DND-41 (cell line): ENCODE data around the gene MAGI1.

Experiments used
- EZH2 ChIP-seq: IDR thresholded peaks from 3 replicates; pipeline ENCODE4 v1.6.1; 2012; ENCODE audit warnings: borderline replicate concordance, low read depth, mild to moderate bottlenecking, moderate library complexity, low read length, inconsistent platforms; ENCODE audit not compliant: severe bottlenecking
- TF ChIP-seq, protein P1 (sequence below): IDR thresholded peaks from 2 replicates; pipeline ENCODE4 v1.5.1; 2012; ENCODE audit warnings: borderline replicate concordance, low read length, moderate library complexity, mild to moderate bottlenecking; ENCODE audit not compliant: poor library complexity, severe bottlenecking; ENCODE audit errors: extremely low read depth

GRCh38 chr3:65758876-65759598 is 279.7 kb downstream of the MAGI1 start:
- TF ChIP-seq, protein P1, sequence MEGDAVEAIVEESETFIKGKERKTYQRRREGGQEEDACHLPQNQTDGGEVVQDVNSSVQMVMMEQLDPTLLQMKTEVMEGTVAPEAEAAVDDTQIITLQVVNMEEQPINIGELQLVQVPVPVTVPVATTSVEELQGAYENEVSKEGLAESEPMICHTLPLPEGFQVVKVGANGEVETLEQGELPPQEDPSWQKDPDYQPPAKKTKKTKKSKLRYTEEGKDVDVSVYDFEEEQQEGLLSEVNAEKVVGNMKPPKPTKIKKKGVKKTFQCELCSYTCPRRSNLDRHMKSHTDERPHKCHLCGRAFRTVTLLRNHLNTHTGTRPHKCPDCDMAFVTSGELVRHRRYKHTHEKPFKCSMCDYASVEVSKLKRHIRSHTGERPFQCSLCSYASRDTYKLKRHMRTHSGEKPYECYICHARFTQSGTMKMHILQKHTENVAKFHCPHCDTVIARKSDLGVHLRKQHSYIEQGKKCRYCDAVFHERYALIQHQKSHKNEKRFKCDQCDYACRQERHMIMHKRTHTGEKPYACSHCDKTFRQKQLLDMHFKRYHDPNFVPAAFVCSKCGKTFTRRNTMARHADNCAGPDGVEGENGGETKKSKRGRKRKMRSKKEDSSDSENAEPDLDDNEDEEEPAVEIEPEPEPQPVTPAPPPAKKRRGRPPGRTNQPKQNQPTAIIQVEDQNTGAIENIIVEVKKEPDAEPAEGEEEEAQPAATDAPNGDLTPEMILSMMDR: no peak
- TF ChIP-seq EZH2: no peak
